Liver (tissue), 3 donors: Measurements from ENCODE around the gene AGTRAP.

Experiments
- ATF3 ChIP-seq: IDR thresholded peaks from 2 replicates; pipeline ENCODE4 v1.6.1; 2016; ENCODE audit warnings: antibody characterized with exemption
- JUND ChIP-seq, 2 donors: IDR thresholded peaks; 2 replicates each; pipeline ENCODE4 v1.6.1; 2016; ENCODE audit warnings: antibody characterized with exemption in 2 of 2
- NR2F2 ChIP-seq: IDR thresholded peaks from 2 replicates; pipeline ENCODE4 v1.6.1; 2016; ENCODE audit warnings: antibody characterized with exemption
- RAD21 ChIP-seq, 2 donors: IDR thresholded peaks; 2 replicates each; pipeline ENCODE4 v1.6.1; 2016; ENCODE audit warnings: antibody characterized with exemption in 2 of 2, mild to moderate bottlenecking in 2 of 2
- REST ChIP-seq: IDR thresholded peaks from 2 replicates; pipeline ENCODE4 v1.6.1; 2016; ENCODE audit warnings: antibody characterized with exemption, mild to moderate bottlenecking
- TAF1 ChIP-seq: conservative IDR thresholded peaks from 2 replicates; pipeline ENCODE4 v1.6.1; 2016; ENCODE audit warnings: antibody characterized with exemption, mild to moderate bottlenecking
- YY1 ChIP-seq: IDR thresholded peaks from 2 replicates; pipeline ENCODE4 v1.6.1; 2016; ENCODE audit warnings: antibody characterized with exemption, mild to moderate bottlenecking
- TF ChIP-seq, protein P1 (sequence below): fragments of 150-350 bp; IDR thresholded peaks from 2 replicates; pipeline ENCODE4 v1.5.1; 2017; ENCODE audit warnings: improper control_type of control experiment, low read depth, low read length; ENCODE audit not compliant: missing input control
- TF ChIP-seq, protein P2 (sequence below): IDR thresholded peaks from 2 replicates; pipeline ENCODE4 v1.6.1; 2016; ENCODE audit warnings: antibody characterized with exemption
- donor health status: healthy.
- donor health status: healthy.

- TF ChIP-seq, protein P1, sequence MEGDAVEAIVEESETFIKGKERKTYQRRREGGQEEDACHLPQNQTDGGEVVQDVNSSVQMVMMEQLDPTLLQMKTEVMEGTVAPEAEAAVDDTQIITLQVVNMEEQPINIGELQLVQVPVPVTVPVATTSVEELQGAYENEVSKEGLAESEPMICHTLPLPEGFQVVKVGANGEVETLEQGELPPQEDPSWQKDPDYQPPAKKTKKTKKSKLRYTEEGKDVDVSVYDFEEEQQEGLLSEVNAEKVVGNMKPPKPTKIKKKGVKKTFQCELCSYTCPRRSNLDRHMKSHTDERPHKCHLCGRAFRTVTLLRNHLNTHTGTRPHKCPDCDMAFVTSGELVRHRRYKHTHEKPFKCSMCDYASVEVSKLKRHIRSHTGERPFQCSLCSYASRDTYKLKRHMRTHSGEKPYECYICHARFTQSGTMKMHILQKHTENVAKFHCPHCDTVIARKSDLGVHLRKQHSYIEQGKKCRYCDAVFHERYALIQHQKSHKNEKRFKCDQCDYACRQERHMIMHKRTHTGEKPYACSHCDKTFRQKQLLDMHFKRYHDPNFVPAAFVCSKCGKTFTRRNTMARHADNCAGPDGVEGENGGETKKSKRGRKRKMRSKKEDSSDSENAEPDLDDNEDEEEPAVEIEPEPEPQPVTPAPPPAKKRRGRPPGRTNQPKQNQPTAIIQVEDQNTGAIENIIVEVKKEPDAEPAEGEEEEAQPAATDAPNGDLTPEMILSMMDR = no peak
- TF ChIP-seq ATF3 (no peak), REST (no peak), RAD21 (IDR thresholded peaks at IDR 0.05) (no peak), NR2F2 (no peak), TAF1 (no peak), YY1 (no peak), JUND (IDR thresholded peaks at IDR 0.05) (no peak)
- TF ChIP-seq, protein P2, sequence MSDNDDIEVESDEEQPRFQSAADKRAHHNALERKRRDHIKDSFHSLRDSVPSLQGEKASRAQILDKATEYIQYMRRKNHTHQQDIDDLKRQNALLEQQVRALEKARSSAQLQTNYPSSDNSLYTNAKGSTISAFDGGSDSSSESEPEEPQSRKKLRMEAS = no peak
Measured at GRCh38 chr1:11711490-11711889, 24.4 kb upstream of the AGTRAP start.
